ENCODE measurements around the gene TCP1.

GRCh38 chr6:159819098-159819497 is 29.7 kb upstream of the TCP1 start:
- TF ChIP-seq POLR2AphosphoS5 (IDR thresholded peaks at IDR 0.05; ENCODE audit: insufficient read depth in 1 of 2, low read depth in 1 of 2) (no peak), POLR2A (IDR thresholded peaks at IDR 0.05) (no peak)
